ENCODE data around the gene ST6GALNAC4.

ST6GALNAC4 gene

GRCh38 chr9:127926906-127927200 lies 10.0 kb upstream of the ST6GALNAC4 start:
- DNase-seq (ENCODE audit: low read depth), result no peak
- no peak overlapping the region for H3K4me3 ChIP-seq (ENCODE audit: low read depth, low read length)
- TF ChIP-seq POLR2A (IDR thresholded peaks at IDR 0.05; ENCODE audit: extremely low read depth, insufficient read length) (no peak), CTCF (IDR thresholded peaks at IDR 0.05; ENCODE audit: low read depth, low read length) (no peak), MYC (IDR thresholded peaks at IDR 0.05; ENCODE audit: low read depth, low read length) (no peak), MAX (IDR thresholded peaks at IDR 0.05; ENCODE audit: low read depth, low read length) (no peak)

- no peak overlapping the region for H3K4me3 ChIP-seq (ENCODE audit: low read depth, low read length)
- DNase-seq (ENCODE audit: low read depth), result no peak
- TF ChIP-seq POLR2A (IDR thresholded peaks at IDR 0.05; ENCODE audit: extremely low read depth, insufficient read length) (no peak), CTCF (IDR thresholded peaks at IDR 0.05; ENCODE audit: low read depth, low read length) (no peak), MAX (IDR thresholded peaks at IDR 0.05; ENCODE audit: low read depth, low read length) (no peak), MYC (IDR thresholded peaks at IDR 0.05; ENCODE audit: low read depth, low read length) (no peak)
Observed at GRCh38 chr9:127925959-127926905, 9.4 kb upstream of the ST6GALNAC4 start.

GRCh38 chr9:127924736-127925444 lies 8.0 kb upstream of the ST6GALNAC4 start:
- H3K4me3 ChIP-seq (ENCODE audit: low read depth, low read length), result no peak overlapping the region
- no peak for TF ChIP-seq POLR2A (IDR thresholded peaks at IDR 0.05; ENCODE audit: extremely low read depth, insufficient read length)
- TF ChIP-seq CTCF (IDR thresholded peaks at IDR 0.05; ENCODE audit: low read depth, low read length), result no peak
- no peak for TF ChIP-seq MYC (IDR thresholded peaks at IDR 0.05; ENCODE audit: low read depth, low read length)
- TF ChIP-seq MAX (IDR thresholded peaks at IDR 0.05; ENCODE audit: low read depth, low read length), result no peak
- DNase-seq (ENCODE audit: low read depth), result no peak

GRCh38 chr9:127923771-127924170 lies 6.9 kb upstream of the ST6GALNAC4 start:
- no peak overlapping the region for H3K4me3 ChIP-seq (ENCODE audit: low read depth, low read length)
- no peak for DNase-seq (ENCODE audit: low read depth)
- TF ChIP-seq CTCF (IDR thresholded peaks at IDR 0.05; ENCODE audit: low read depth, low read length) (no peak), MAX (IDR thresholded peaks at IDR 0.05; ENCODE audit: low read depth, low read length) (no peak), MYC (IDR thresholded peaks at IDR 0.05; ENCODE audit: low read depth, low read length) (no peak), POLR2A (IDR thresholded peaks at IDR 0.05; ENCODE audit: extremely low read depth, insufficient read length) (no peak)

- TF ChIP-seq MAX (IDR thresholded peaks at IDR 0.05; ENCODE audit: low read depth, low read length), result no peak
- TF ChIP-seq POLR2A (IDR thresholded peaks at IDR 0.05; ENCODE audit: extremely low read depth, insufficient read length), result no peak
- TF ChIP-seq MYC (IDR thresholded peaks at IDR 0.05; ENCODE audit: low read depth, low read length), result no peak
- no peak for TF ChIP-seq CTCF (IDR thresholded peaks at IDR 0.05; ENCODE audit: low read depth, low read length)
- no peak for DNase-seq (ENCODE audit: low read depth)
Observed at GRCh38 chr9:127923046-127923445, 6.2 kb upstream of the ST6GALNAC4 start.

More at GRCh38 chr9:127923046-127923445, 6.2 kb upstream of the ST6GALNAC4 start:
- H3K4me3 ChIP-seq (ENCODE audit: low read depth, low read length), result no peak overlapping the region

All from NB4 (cell line).